ENCODE data around the gene PKIG.
"Not testable (repeated sequence)": the region's sequence is repeated elsewhere in the genome, so short reads cannot be mapped to it uniquely, and the experiment has no call there.

The PKIG gene

DNA sequence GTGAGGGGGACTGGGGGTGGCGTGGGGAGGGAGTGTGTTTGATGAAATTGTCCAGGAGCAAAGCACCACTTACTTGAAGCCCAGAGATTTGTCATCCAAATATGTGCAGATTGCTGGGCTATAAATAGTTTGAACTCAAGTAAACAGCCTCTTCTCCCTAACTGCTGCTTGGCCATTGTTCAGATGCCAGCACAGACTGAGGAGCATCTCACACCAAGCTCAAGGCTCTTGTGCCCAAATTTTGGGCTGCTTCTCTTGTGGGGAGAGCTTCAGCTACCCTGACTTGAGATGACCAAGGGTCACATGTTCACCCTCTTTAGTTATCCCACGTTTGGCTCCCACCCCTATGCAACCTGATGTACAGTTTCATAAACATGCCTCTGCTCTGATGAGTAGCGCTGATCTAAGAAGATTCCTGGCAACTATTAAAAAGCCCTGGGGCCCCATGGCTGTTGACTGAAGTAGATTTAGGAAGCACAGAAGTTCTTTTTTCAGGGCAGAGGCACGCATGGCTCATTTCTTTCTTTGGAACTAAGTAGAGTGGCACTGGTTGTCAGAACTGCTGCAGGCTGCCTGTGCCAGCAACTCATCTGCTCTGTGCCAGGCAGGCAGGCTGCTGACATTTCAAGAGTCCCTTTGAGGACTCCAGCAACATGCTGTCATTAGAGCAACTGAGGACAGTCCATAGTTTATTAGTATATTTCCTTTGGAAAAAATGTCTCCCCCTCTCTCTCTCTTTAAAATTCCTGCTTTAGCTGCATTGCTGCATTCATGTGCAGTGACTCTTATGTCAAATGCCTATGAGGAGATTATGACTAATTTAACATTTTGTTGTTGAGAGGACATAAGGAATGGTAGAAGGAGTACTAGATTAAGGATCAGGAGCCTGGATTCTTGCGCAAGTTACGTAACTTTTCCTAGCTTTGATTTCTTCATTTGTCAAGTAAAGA, 9.6 kb upstream of the PKIG start:
- DNase-seq = no peak

DNA sequence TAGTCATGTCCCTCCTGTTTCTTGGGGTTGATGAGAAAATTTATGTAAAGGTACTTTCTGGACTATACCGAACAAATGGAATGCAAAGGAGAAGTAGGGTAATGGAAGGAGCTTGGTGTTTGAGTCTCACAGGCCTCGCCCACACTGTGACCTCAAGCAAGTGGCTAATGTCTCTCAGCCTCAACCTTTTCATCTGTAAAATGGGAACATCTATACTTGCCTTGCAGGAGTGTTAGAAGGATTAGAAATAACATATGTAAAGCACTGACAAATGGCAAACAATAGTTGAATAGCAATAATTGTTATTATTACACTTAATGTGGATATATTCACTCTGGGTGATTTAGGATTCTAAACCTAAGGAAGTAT, 8.9 kb upstream of the PKIG start:
- no peak for DNase-seq

DNA sequence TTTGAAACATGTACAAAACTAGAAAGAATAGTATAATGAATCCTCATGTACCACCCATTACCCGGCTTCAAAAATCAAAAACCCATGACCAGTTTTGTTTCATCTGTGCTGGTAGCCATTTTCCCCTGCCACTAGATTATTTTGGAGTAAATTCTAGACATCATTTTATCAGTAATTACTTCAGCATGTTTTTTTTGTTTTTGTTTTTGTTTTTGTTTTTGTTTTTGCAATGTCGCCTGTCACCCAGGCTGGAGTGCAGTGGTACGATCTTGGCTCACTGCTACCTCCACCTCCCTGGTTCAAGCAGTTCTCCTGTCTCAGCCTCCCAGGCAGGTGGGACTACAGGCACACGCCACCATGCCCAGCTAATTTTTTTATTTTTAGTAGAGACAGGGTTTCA, 8.0 kb upstream of the PKIG start:
- no peak for DNase-seq

DNA sequence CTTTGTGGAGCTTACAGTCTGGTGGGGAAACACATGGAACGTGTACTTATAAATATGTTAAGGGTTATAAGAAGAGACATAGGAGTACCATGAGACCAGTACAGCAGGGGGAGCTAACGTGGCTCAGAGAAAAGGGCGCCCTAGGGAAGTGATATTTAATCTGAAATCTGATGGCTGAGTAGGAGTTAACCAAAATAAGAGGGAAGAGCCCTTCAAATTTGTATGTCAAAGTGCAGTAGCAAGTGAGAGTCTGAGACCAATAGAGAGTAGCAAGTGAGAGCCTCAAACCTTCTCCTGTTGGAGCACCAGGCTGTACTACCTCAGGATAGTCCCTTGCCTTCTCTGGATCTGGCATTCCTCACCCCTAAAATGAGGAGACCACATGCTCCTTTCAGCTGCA, 6.1 kb upstream of the PKIG start:
- DNase-seq = no peak

DNA sequence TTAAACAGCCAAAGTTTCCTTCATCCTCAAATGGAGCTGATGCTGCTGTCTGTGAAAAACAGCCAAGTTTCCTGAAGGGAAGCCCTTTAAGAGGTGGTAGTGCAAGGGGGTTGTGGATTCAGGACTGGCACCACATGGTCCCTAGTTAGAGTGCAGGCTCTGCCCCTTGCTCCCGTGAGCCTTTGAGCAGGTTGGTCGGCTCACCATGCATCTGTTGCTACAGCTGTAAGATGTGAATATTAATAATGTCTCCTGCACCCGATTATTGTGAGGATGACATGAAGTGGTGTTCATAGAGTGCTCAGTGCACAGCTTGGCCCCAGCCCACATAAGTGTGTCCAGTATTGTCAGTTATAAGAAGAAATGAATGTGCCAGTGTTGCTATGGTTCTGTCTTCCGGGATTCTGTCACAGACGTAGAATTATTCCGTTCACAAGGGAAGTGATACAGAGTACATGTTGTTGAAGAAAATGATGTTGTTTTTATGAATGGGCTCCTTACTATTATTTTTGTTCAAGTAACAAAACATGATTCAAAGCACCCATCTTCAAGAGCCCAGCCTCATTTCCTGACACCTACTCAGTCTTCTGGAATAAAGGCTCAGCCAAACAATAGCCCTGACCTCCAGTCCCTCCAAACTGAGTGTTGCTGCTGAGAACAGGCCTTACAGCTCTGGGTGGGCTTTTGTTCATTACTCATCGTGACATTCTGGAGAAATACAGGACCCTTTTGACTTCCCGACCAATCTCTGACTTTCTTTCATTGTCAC, 2.9 kb upstream of the PKIG start:
- no peak for DNase-seq

DNA sequence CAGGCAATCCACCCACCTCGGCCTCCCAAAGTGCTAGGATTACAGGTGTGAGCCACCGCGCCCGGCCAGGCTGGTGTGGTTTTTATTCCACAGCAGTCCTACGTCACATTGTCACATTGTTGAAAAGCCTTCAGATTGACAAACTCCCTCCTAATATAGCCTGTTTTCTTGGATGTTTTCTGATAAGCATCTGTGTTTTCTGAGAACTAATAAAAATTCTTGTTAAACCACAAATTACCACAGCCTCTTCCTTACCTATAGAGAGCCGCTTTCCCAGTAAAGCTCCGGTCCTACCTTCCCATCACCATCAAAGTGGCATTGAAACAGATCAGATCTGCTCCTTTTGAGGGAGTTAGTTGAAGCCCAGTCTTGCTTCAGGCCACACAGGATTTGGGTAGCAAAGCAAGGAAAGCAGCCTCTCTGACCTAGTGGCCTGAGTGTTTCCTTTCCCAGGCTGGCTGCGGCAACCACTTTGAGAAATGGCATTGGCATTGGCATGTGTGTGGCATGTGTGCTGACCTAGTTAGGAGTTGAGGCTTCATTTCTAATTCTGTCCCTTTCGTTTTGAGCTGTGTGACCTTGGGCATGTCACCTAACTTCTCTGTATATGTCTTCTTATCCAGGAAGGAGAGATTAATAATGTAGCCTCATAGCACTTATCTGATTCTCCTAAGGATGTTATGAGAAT, 1.7 kb upstream of the PKIG start:
- DNase-seq = no peak

DNA sequence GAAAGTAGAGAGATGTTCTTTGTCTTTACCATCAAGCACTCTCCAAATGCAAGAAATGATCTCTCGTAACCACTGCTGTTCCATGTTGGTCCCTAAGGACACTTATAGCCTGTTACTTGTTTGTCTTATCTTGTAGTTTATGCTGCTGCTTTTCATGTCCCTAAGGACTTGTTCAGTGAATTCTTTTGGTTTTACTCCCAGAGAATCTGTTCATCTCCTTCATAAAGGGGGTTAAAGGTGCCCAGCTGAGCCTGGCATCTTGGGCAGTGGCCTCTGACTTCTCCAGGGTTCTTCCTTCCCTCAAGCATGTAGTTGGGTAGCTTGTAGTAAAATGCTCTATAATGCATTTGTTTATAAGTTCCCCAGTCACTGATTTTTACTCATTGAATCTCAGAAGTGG, 864 bp upstream of the PKIG start:
- no peak for DNase-seq

DNA sequence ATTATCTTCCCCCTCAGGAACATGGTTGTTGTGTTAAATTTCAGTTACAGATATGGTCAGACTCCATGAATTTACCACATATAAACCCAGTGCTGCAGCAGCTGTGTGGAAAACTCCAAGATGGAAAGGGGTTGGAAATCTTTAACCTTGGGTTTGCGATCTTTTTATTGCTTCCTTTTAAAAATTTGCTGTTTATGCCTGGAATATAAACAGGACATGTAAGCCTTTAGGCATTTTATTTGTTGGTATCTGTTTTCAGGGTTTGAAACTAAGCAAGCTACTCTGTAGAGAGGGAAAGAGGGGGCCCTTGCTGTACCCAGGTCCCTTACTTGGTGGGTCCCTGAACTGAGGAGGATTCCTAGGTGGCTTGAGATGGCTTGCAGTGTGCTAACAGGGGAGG, 778 bp downstream of the PKIG start:
- no peak for DNase-seq

DNA sequence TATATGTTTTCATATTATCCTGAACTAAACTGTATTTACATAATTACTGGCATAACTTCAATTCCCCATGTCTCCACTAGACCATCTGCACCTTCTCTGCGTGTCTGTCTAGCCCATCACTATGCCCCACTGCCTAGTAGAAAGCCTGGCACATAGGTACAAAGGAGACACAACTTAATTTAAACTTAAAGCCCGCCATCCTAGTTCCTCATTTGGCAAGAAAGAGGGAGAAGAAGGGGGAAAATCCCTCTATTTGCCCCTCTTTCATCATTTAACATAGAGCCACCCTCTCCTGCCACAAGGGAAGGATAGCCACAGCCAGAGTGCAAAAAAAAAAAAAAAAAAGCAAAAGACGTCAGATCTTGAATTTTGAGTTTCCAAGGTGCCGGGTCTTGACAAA, 1.8 kb downstream of the PKIG start:
- no peak for DNase-seq

DNA sequence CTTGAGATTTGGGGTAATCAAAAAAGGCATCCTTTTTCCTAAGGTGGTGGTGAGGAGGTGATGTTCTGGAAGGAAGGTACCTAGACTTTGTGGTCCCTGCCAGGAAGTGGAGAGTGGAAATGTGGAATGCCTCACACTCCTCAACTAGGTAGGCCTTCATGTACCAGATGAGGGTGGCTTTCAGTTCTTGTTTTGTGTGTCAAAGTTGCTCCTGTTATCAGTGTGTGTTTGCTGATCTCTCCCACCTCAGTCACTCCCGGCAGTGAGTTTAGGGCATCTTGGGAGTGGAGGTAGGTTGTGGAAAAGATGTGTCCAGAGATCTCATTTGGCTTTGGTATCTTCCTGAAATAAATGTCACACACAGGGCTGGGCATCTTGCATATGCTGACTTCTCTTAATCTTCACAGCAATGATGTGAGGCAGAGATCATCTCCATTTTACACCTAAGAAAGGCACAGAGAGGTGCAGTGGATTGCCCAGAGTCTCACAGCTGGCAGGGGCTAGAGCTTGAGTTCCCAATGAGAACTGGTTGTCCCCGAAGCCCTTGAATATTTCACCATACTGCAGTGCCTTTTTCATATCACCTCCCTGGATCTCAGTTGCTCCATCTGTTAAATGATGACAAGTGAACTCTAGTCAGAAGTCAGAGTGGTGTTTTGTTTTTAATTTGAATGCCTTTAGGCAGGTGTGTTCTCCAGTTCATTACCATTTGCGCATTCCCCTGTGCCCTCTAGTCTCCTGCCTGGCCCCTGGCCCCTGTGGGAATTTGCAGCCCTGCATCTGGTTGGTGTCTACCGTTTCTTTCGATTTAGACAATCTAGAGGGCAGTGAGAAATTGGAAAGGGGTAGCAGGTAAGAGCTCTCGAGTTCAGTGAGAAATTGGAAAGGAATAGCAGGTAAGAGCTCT, 2.9 kb downstream of the PKIG start:
- DNase-seq = no peak

DNA sequence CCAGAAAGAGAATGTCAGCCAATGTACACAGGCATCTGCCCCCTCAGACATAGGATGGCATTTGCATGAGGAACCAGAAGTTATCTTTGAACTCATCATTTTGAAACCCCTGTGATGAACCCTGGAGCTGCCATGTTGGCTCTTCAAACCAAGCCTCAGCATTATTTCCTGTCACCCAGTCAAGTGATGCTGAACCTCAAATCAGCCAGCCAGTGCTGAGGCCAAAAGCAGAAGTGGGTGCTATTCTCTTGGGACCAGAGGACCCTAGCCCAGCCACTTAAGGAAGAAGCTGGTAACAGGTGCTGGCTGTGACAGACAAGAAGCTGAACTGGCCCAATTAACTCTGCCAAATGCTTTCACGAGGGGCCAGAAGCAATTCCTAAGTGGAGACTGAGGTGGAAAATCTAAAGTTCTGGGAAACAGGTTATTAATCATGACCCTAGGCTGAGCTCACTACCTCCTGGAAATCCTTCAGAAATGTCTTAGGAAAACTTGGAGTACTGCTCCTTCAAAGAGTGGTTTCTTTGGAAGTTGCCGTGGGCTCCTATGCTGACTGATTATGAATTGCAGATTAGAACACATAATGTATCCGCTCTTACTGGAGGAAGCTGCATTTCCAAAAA, 4.0 kb downstream of the PKIG start:
- no peak for DNase-seq

DNA sequence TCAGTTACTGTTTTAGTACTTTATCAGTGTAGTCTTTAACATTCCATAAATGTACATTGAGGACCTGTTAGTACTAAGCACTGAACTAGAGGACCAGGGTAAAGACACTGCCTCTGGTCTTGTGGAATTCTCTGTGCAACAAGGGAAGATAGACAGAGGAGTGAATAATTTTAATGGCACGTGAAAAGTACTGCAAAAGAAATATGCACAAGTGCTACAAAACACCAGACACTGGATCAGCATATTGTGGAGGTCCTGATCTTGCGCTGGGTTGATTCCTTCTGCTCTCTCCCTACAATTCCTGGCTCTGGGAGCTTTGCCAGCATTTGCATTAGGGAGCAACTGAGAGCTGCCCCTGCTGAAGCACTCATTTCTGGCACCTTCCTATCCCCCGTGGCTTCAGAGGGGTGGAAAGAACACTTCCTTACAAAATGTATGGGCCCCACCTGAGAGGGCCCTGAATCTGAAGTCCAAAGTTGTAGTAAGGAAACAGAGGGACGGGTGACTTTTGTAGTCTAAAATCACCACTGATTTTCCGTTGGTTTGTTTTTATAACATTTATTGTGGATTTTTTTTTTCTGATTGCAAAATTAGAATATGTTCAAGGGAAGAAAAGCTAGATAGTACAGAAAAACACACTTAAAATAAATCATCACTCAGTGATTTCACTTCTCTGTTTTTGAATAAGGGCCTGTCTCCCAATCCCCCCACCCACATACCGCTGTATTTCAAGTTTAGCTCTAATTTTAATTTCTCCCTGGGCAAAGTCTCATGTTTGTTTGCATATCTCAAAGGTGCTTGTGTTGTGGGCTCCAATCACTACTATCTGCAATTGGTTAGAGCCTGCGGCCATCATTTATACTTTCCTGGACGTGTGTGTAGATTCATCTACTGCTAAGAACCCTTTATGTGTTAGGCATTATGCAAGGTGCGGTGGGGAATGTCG, 4.9 kb downstream of the PKIG start:
- DNase-seq = no peak

DNA sequence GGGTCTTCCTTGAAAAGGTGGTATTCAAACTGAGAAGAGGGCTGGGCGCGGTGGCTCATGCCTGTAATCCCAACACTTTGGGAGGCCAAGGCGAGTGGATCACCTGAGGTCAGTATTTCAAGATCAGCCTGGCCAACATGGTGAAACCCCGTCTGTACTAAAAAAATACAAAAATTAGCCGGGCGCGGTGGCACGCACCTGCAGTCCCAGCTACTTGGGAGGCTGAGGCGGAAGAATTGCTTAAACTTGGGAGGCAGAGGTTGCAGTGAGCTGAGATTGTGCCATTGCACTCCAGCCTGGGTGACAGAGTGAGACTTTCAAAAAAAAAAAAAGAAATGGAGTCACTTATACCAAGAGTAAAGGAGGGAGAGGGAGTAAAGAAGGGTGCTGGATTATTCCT, 5.9 kb downstream of the PKIG start:
- not testable (repeated sequence) for DNase-seq

DNA sequence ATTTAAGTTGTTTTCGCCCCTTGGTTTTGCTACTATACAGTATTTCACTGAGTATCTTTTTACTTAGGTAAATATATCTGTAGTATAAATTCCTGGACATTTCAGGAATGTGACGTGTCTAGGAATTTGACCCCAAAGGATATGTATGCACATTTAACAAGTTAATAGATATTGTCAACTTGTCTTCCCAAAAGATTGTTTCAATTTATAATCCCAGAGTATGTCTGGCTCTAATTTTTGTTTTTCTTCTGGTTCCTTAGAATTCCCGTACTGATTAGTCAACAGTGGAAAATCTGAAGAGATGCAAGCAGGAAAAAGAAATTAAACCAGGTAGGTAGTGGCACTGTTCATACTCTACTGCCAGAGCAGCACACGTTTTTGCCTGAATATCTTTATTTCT, 7.2 kb downstream of the PKIG start:
- no peak for DNase-seq

DNA sequence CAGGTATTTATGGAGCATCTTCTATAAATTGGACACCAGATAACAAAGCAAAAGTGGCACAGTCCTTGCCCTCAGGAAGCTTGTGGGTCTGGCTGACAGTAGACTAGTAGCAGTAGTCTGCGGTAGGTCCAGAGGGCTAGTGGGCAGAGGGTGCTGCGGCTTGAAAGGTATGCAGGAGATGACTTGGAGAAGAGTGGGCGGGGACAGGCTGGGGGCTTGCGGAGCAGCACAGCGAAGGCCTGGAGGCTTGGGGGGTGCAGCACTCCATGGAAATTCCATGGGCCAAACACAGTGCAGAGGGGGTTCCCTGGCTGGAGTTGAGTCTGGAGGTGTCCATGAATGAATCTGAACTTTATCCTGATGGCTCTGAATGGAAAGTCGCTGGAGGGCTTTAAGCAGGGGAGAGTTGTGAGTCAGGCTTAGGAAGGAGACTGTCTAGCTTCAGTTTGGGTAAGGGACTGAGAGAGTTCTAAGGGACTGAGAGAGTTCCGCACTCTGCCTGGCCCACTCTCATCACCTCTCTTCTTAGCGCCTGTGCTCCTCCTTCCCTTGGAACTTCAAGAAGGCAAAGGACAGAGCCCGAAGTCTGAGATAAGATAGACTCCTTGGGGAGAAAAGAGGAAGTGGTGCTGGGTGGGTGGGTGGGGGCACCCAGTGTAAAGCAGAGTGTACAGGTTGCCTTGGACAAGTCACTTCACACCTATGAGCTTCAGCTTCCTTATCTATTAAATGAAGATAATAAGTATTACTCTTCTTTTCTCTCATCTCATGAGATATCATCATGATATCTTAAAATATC, 8.8 kb downstream of the PKIG start:
- no peak for DNase-seq

DNA sequence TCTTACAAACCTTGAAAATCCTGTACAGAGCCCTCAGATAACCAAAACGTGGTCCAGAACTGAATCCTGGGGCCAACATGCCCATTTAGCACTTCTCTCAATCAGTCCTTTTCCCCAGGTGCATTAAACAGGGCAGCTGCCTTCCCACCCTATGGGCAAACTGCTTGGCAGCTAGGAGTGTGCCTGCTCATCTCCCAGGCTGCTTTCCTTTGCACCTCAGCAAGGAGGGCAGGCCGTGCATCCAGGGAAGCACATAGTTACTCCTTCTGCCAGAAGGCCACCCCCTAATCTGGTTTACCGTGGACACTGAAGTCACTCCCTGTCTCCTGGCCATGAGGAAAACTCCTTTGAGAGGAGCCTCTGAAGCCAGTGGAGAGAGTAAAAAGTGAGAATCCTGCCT, 10.0 kb downstream of the PKIG start:
- DNase-seq = no peak

DNA sequence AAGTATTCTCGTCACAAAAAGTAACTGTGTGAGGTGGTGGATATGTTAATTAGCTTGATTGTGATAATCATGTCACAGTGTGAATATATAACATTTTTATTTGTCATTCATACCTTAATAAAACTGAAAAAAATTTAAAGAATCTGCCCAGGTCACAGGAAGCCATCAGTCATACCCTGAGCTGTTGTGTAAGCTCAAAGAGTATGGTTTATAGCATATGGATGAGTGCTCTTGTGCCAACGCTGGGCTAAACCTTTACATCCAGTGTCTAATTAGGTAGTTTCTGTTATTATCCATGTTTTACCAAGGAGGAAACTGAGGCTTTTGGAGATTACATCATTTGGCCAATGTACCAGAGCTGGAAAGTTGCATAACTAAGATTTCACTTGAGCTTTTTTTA, 11.4 kb downstream of the PKIG start:
- DNase-seq = no peak

DNA sequence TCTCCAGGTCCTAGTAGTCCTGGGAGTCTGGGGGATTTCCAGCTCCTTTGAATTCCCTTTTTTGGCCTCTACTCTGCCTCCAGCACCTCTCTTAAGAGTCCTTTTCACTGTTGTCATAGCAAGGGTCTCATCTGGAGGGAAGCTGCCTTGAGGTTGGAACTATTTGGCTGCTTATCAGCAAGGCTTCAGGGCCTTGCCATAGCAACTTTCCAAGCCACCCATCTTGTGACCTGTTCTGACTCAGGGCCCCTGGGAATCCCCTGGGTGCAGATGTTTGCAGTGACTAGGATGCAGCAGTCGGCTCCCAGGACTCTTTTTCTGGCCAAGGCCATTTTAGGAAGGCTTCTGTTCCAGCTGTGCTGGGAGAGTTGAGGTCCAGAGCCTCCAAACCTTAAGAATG, 12.4 kb downstream of the PKIG start:
- DNase-seq = no peak

DNA sequence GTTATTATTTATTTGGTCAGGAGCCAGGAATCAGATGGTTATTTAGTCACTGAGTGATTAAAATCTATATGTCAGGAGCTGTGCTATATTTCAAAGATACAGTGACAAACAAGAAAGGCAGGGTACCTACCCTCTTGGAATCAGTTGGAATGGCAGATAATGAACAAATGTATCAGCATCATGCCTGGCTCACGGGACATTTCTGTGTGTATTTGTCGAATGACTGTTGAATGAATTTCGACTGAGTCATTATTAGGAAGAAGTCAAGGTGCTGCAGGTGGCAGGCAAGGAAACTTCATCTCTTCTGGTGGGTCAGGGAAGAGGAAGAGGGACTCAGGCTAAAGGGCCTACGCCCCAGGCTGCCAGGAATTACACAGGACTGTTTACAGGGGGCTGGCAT, 13.6 kb downstream of the PKIG start:
- DNase-seq = no peak

DNA sequence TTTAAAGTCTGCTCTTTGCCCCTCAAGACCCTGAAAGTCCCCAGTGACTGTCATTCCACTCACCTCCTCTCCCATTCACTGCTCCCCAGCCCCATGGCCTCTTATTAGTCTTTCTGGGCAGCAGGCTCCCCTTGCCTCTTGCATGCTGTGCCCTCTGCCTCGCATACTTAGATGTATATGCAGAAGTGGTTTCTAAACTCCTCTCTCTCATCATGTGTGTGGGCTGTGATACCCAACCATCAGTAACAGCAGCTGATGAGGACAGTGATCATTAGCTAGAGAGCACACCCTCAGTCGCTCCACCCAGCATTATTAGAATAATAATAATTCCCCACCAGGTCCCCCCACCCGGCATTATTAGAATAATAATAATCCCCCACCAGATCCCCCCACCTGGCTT, 14.5 kb downstream of the PKIG start:
- no peak for DNase-seq

Measured in NCI-H2029 treated with DMSO at 0.1 percent for 48 hours (cell line).